Osteocyte (in vitro differentiated cells): ENCODE data around the gene MSTN. TPM values are rescaled to one million over a fixed set of nuclear protein-coding genes. Genes with fewer than 3 reads are reported as not detected.

Source experiments
- DNase-seq: peaks from one replicate; pipeline ENCODE4 v3.0.0; 2021; ENCODE audit warnings: mixed read lengths; ENCODE audit not compliant: unreplicated experiment; ENCODE audit errors: extremely low spot score
- H3K27ac Mint-ChIP-seq: one replicate; pipeline ENCODE4 v1.8.0; 2021; ENCODE audit warnings: mild to moderate bottlenecking, mixed read lengths; ENCODE audit not compliant: unreplicated experiment
- H3K27me3 Mint-ChIP-seq: one replicate; pipeline ENCODE4 v1.8.0; 2021; ENCODE audit warnings: mixed read lengths; ENCODE audit not compliant: unreplicated experiment
- H3K36me3 Mint-ChIP-seq: one replicate; pipeline ENCODE4 v1.8.0; 2021; ENCODE audit warnings: mixed read lengths; ENCODE audit not compliant: unreplicated experiment
- H3K4me1 Mint-ChIP-seq: one replicate; pipeline ENCODE4 v1.8.0; 2021; ENCODE audit warnings: mixed read lengths; ENCODE audit not compliant: unreplicated experiment
- H3K4me3 Mint-ChIP-seq: one replicate; pipeline ENCODE4 v1.8.0; 2021; ENCODE audit warnings: mild to moderate bottlenecking, moderate library complexity, mixed read lengths; ENCODE audit not compliant: unreplicated experiment
- H3K9me3 Mint-ChIP-seq: one replicate; pipeline ENCODE4 v1.8.0; 2021; ENCODE audit warnings: mixed read lengths; ENCODE audit not compliant: unreplicated experiment
- total RNA-seq: library from RNA; stranded (reverse); gene quantifications from 2 replicates; pipeline ENCODE4 v1.2.1, GENCODE V29; 2021
- TF ChIP-seq, protein P1 (sequence below): fragments of 200-600 bp; sonication (generic); IDR thresholded peaks from 2 replicates; pipeline ENCODE4 v1.5.0; 2021; ENCODE audit warnings: antibody characterized with exemption, mild to moderate bottlenecking, moderate library complexity

Gene MSTN
- total RNA-seq, 1 donor from 2014 or later = 0.89 TPM

DNA sequence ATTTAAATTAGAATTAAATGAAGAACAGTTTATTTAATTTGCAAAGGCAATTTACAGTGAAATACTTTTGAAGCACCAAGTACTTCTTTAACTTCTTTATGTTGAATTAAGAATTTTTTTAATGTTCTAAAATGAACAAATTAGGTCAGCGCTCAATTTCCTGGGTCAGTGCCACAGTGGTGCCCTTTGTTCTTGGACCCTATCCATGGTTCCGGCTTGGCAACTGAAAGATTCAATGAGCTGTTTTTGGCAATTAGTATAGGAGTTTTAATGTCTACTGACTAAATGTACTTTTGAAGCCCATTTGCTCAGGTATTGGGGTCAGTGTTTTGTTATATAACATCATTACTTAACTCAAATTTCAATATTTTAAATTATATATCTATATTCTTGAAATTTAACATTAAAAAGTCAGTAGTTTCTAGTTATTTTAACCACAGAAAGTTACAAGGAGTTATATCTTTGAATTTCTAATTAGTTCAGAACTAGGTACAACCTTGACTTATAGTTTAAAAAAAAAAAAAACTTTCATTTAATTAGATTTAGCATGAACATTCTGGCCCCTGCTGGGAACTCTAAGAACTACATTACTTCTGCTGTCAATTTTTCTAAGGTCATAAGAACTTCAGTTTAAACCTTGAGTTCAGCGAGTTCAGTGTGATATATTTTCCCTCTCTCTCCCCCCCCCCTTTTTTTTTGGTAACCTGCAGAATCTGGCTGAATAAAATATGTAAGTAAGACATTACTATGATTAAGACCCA, 7.6 kb upstream of the MSTN start:
- DNase-seq = no peak
- Mint-ChIP-seq H3K9me3 (no peaks in the 10 kb centered on the region), H3K4me3 (no peak overlapping the region), H3K27ac (no peak overlapping the region), H3K36me3 (no peaks in the 10 kb centered on the region), H3K4me1 (no peaks in the 10 kb centered on the region), H3K27me3 (no peaks in the 10 kb centered on the region)
- TF ChIP-seq, protein P1, sequence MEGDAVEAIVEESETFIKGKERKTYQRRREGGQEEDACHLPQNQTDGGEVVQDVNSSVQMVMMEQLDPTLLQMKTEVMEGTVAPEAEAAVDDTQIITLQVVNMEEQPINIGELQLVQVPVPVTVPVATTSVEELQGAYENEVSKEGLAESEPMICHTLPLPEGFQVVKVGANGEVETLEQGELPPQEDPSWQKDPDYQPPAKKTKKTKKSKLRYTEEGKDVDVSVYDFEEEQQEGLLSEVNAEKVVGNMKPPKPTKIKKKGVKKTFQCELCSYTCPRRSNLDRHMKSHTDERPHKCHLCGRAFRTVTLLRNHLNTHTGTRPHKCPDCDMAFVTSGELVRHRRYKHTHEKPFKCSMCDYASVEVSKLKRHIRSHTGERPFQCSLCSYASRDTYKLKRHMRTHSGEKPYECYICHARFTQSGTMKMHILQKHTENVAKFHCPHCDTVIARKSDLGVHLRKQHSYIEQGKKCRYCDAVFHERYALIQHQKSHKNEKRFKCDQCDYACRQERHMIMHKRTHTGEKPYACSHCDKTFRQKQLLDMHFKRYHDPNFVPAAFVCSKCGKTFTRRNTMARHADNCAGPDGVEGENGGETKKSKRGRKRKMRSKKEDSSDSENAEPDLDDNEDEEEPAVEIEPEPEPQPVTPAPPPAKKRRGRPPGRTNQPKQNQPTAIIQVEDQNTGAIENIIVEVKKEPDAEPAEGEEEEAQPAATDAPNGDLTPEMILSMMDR = peak; percentile 69

DNA sequence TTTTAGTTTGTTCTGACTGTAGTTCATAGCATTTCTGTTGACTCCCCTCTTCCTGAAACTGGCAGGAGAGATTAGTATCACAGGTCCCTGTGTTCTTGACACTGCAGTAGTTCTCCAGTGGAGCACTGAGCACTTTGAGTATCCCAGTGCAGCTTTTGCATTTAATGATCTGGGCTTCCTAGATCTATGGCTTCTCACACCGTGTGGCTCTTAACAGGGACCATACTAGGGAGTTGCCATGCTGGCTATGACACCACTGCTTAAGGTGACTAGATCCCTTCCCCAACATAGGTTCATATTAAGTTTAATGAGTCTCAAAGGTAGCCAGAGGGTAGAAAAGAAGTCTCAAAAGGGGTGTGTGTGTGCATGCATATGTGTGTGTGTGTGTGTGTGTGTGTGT, 6.2 kb upstream of the MSTN start:
- no peak for DNase-seq
- Mint-ChIP-seq H3K27me3 (no peaks in the 10 kb centered on the region), H3K36me3 (no peaks in the 10 kb centered on the region), H3K27ac (no peak overlapping the region), H3K4me3 (no peak overlapping the region), H3K9me3 (no peaks in the 10 kb centered on the region), H3K4me1 (no peaks in the 10 kb centered on the region)
- TF ChIP-seq, protein P1 = no peak

DNA sequence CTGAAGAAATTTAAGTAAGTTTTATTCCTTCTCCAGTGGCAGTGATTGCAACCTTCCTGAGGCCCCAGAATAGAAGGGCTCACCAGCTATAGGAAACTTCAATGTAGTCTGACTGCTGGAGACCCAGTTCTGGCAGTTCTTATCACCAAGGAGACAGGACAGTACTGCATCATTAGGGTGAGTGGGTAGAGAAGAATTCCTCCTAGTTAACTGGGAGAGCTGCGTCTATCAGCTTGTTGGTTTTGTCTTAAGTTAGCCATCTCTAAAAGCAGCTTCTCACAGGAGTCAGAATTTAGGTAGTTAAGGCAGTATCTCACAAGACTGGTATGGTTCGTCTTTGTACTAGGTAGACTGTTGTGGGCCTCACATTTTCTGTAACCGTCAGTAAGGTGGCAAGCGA, 3.3 kb upstream of the MSTN start:
- Mint-ChIP-seq H3K36me3 (no peaks in the 10 kb centered on the region), H3K9me3 (no peaks in the 10 kb centered on the region), H3K4me3 (no peak overlapping the region), H3K27ac (no peak overlapping the region), H3K4me1 (peaks cover 1% of the 10 kb centered on the region), H3K27me3 (no peaks in the 10 kb centered on the region)
- TF ChIP-seq, protein P1 = no peak
- DNase-seq = no peak

DNA sequence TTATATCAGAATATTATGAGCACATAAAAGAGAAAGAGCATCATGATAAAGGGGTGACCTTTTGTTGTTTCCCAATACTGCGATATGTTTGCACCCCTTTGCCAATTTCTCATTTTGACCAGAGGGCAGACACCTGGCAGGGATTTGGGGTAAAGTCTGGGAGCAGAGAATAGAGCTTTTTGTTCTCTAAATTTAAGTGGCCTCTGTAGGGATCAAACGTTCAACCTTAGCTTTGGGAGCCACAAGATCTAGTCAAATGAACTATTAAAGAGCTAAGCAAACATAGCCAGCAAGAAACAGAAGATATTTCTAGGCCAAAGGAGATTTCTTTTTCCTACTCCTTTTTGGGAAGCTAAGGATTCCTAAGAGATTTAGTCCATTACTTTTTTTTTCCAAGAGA, 1.1 kb upstream of the MSTN start:
- TF ChIP-seq, protein P1 = no peak
- no peaks in the 10 kb centered on the region for H3K9me3 Mint-ChIP-seq
- no peak overlapping the region for H3K4me3 Mint-ChIP-seq
- no peak for DNase-seq
- peaks cover 1% of the 10 kb centered on the region for H3K4me1 Mint-ChIP-seq
- no peaks in the 10 kb centered on the region for H3K27me3 Mint-ChIP-seq
- no peaks in the 10 kb centered on the region for H3K36me3 Mint-ChIP-seq
- H3K27ac Mint-ChIP-seq = no peak overlapping the region

DNA sequence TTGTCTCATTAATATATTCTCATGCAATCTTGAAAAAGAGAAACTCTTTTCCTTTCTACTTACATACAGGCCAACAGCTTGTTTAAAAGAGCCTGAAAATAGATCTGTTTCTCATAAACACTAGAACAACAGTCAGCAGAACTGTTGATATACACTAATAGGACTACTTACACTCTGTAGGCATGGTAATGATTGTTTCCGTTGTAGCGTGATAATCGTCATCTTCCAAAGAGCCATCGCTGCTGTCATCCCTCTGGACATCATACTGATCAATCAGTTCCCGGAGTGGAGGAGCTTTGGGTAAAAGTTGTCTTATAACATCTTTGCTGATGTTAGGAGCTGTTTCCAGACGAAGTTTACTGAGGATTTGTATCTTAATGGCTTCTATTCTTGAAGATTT, 476 bp downstream of the MSTN start:
- DNase-seq = no peak
- H3K4me1 Mint-ChIP-seq = peaks cover 1% of the 10 kb centered on the region
- peak overlapping the region; percentile 24 for H3K4me3 Mint-ChIP-seq
- no peaks in the 10 kb centered on the region for H3K9me3 Mint-ChIP-seq
- H3K36me3 Mint-ChIP-seq = no peaks in the 10 kb centered on the region
- H3K27me3 Mint-ChIP-seq = no peaks in the 10 kb centered on the region
- TF ChIP-seq, protein P1 = no peak
- no peak overlapping the region for H3K27ac Mint-ChIP-seq
